ENCODE measurements around the gene CDK14.

GRCh38 chr7:91068136-91068795 lies 472.1 kb downstream of the CDK14 start:
- TF ChIP-seq RAD21 (conservative IDR thresholded peaks at IDR 0.05) (no peak), CTCF (IDR thresholded peaks at IDR 0.05; ENCODE audit: poor library complexity, severe bottlenecking) (no peak), REST (IDR thresholded peaks at IDR 0.05; ENCODE audit: borderline replicate concordance) (no peak), EZH2 (IDR thresholded peaks at IDR 0.05; ENCODE audit: borderline replicate concordance, insufficient read depth, low read length, poor library complexity, severe bottlenecking) (no peak), EP300 (conservative IDR thresholded peaks at IDR 0.05; ENCODE audit: poor library complexity, severe bottlenecking) (no peak), MXI1 (conservative IDR thresholded peaks at IDR 0.05; ENCODE audit: poor library complexity, severe bottlenecking) (no peak)
